Loucy (cell line): ENCODE measurements around the gene PLPP4.

ENCODE experiments used
- H2AFZ ChIP-seq: fragments of 200-600 bp; sonication (generic); 2 replicates; pipeline ENCODE4 v1.6.0; 2016; ENCODE audit warnings: antibody characterized with exemption, mild to moderate bottlenecking, low read length, moderate library complexity
- H3F3A ChIP-seq: fragments of 200-600 bp; 2 replicates; pipeline ENCODE4 v1.6.0; 2016; ENCODE audit warnings: antibody characterized with exemption, low read depth, mild to moderate bottlenecking
- H3K27me3 ChIP-seq: fragments of 200-600 bp; sonication (generic); 2 replicates; pipeline ENCODE4 v1.6.1; 2014; ENCODE audit warnings: low read length, mild to moderate bottlenecking; ENCODE audit not compliant: insufficient read depth, poor library complexity, severe bottlenecking
- H3K36me3 ChIP-seq: fragments of 200-600 bp; sonication (generic); 2 replicates; pipeline ENCODE4 v1.6.1; 2016; ENCODE audit warnings: low read length; ENCODE audit not compliant: insufficient read depth
- H3K4me1 ChIP-seq: fragments of 200-600 bp; sonication (generic); 2 replicates; pipeline ENCODE4 v1.5.1; 2014; ENCODE audit warnings: low read length, mild to moderate bottlenecking; ENCODE audit not compliant: insufficient read depth, poor library complexity, severe bottlenecking
- H3K4me2 ChIP-seq: fragments of 200-600 bp; sonication (generic); 2 replicates; pipeline ENCODE4 v1.6.0; 2014; ENCODE audit warnings: antibody characterized with exemption, low read length, low read depth, mild to moderate bottlenecking; ENCODE audit not compliant: poor library complexity, severe bottlenecking
- H3K4me3 ChIP-seq: fragments of 200-600 bp; sonication (generic); 2 replicates; pipeline ENCODE4 v1.5.1; 2014; ENCODE audit warnings: low read length, mild to moderate bottlenecking, mixed read lengths; ENCODE audit not compliant: poor library complexity, severe bottlenecking
- H3K79me2 ChIP-seq: fragments of 200-600 bp; sonication (generic); 2 replicates; pipeline ENCODE4 v1.6.1; 2014; ENCODE audit warnings: low read length; ENCODE audit not compliant: insufficient read depth
- H3K9ac ChIP-seq: fragments of 200-600 bp; sonication (generic); 2 replicates; pipeline ENCODE4 v1.6.0; 2014; ENCODE audit warnings: mild to moderate bottlenecking, low read depth, low read length, moderate library complexity; ENCODE audit not compliant: poor library complexity, severe bottlenecking
- H3K9me2 ChIP-seq: fragments of 200-600 bp; sonication (generic); replicated peaks from 2 replicates; pipeline ENCODE4 v1.6.1; 2016; ENCODE audit warnings: low read depth, low read length, mixed read lengths
- H3K9me3 ChIP-seq: fragments of 200-600 bp; sonication (generic); 2 replicates; pipeline ENCODE4 v1.6.1; 2014; ENCODE audit warnings: mild to moderate bottlenecking, antibody characterized with exemption, low read length, low read depth; ENCODE audit not compliant: insufficient read depth
- H4K20me1 ChIP-seq: fragments of 200-600 bp; sonication (generic); 2 replicates; pipeline ENCODE4 v1.6.0; 2014; ENCODE audit warnings: antibody characterized with exemption, low read length, mild to moderate bottlenecking; ENCODE audit not compliant: insufficient read depth, poor library complexity, severe bottlenecking
- EZH2phosphoT487 ChIP-seq: fragments of 200-600 bp; IDR thresholded peaks from 2 replicates; pipeline ENCODE4 v1.6.1; 2018; ENCODE audit warnings: antibody characterized with exemption, mild to moderate bottlenecking, moderate library complexity, borderline replicate concordance
- TF ChIP-seq, protein P1 (sequence below): fragments of 200-600 bp; sonication (generic); conservative IDR thresholded peaks from 2 replicates; pipeline ENCODE4 v1.5.1; 2014; ENCODE audit warnings: mild to moderate bottlenecking, antibody characterized with exemption, low read length

Gene PLPP4

DNA sequence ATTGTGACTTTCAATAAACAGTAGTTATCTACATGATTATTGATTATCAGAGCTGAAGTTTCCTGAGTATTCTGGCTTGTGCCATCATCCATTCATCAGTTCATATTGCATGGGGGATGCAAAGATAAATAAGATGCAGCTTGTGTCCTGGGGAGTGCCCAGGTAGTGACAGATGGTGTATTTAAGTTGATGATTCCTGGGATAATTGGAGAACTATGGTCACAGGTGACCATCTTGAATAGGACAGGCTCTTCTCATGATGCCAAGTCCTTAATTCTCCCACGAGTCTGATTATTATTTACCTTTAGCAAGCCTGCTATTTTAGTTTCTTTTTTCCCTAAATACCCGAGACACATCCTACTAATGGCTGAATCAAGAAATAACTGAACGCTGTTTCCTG, 64.9 kb downstream of the PLPP4 start:
- Histone ChIP-seq H3K9me2 (no peaks in the 10 kb centered on the region), H3K27me3 (no peaks in the 10 kb centered on the region), H3F3A (no peaks in the 10 kb centered on the region), H2AFZ (no peak overlapping the region), H3K9ac (no peak overlapping the region), H3K79me2 (no peaks in the 10 kb centered on the region), H4K20me1 (no peaks in the 10 kb centered on the region), H3K4me1 (no peaks in the 10 kb centered on the region), H3K4me2 (no peak overlapping the region), H3K36me3 (no peaks in the 10 kb centered on the region), H3K9me3 (no peaks in the 10 kb centered on the region), H3K4me3 (no peak overlapping the region)
- TF ChIP-seq, protein P1, sequence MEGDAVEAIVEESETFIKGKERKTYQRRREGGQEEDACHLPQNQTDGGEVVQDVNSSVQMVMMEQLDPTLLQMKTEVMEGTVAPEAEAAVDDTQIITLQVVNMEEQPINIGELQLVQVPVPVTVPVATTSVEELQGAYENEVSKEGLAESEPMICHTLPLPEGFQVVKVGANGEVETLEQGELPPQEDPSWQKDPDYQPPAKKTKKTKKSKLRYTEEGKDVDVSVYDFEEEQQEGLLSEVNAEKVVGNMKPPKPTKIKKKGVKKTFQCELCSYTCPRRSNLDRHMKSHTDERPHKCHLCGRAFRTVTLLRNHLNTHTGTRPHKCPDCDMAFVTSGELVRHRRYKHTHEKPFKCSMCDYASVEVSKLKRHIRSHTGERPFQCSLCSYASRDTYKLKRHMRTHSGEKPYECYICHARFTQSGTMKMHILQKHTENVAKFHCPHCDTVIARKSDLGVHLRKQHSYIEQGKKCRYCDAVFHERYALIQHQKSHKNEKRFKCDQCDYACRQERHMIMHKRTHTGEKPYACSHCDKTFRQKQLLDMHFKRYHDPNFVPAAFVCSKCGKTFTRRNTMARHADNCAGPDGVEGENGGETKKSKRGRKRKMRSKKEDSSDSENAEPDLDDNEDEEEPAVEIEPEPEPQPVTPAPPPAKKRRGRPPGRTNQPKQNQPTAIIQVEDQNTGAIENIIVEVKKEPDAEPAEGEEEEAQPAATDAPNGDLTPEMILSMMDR, result no peak
- no peak for TF ChIP-seq EZH2phosphoT487

DNA sequence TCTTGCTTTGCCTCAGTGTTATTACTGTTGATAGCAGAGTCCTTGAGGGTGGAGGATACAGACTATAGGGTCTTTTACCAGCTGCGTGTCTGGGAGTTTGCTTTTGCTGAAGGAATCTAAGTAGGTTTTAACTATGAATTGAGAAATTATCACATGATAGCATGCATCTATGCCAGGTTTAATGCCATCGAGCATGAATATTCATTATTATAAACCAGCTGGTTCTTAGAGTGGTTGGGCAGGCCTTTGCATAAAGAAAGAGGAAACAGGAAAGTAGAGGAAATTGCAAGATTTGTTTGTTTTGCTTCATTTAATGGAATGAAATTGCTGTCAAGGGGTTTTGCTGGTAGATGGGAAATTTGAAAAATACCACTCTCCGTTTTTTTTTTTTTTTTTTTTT, 70.7 kb downstream of the PLPP4 start:
- TF ChIP-seq, protein P1, result no peak
- TF ChIP-seq EZH2phosphoT487, result no peak
- no peaks in the 10 kb centered on the region for H3K9me3 ChIP-seq
- H2AFZ ChIP-seq, result no peak overlapping the region
- H3K36me3 ChIP-seq, result no peaks in the 10 kb centered on the region
- H3K9me2 ChIP-seq, result no peaks in the 10 kb centered on the region
- H3K9ac ChIP-seq, result no peak overlapping the region
- H4K20me1 ChIP-seq, result no peaks in the 10 kb centered on the region
- no peak overlapping the region for H3K4me2 ChIP-seq
- H3K79me2 ChIP-seq, result no peaks in the 10 kb centered on the region
- H3K4me3 ChIP-seq, result no peak overlapping the region
- H3K27me3 ChIP-seq, result no peaks in the 10 kb centered on the region
- H3F3A ChIP-seq, result no peaks in the 10 kb centered on the region
- H3K4me1 ChIP-seq, result no peaks in the 10 kb centered on the region

DNA sequence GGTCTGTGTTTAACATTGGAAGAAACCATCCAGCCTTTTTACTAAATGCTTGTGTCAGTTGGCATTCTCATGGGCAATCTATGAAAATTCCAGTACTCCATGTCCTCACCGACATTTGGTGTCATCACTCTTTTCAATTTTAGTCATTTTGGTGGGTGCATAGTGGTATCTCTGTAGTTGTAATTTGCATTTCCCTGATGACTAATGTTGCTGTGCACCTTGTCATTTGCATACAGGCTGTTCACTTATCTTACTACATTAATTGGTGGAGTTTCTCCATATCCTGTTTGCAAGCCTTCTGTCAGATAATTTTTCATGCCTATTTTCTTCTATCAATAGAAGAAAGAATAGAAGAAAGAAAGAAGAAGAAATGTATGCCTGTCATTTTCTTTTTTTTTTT, 73.7 kb downstream of the PLPP4 start:
- H3F3A ChIP-seq, result no peaks in the 10 kb centered on the region
- no peaks in the 10 kb centered on the region for H3K36me3 ChIP-seq
- H3K9me3 ChIP-seq, result no peaks in the 10 kb centered on the region
- H3K4me3 ChIP-seq, result no peak overlapping the region
- H2AFZ ChIP-seq, result no peak overlapping the region
- no peaks in the 10 kb centered on the region for H4K20me1 ChIP-seq
- TF ChIP-seq, protein P1, result no peak
- TF ChIP-seq EZH2phosphoT487, result no peak
- no peak overlapping the region for H3K4me2 ChIP-seq
- H3K9me2 ChIP-seq, result no peaks in the 10 kb centered on the region
- H3K4me1 ChIP-seq, result no peaks in the 10 kb centered on the region
- no peaks in the 10 kb centered on the region for H3K27me3 ChIP-seq
- no peaks in the 10 kb centered on the region for H3K79me2 ChIP-seq
- no peak overlapping the region for H3K9ac ChIP-seq
